ENCODE results near the gene PAN3. TPM values are rescaled to one million over a fixed set of nuclear protein-coding genes. Genes with fewer than 3 reads are reported as not detected.

Gene PAN3
- total and polyA plus RNA-seq, 2 of the 8 experiments (the other 6 are each of a cell fraction or from before 2014, with no cell fraction given), result 12.7 to 39.3 TPM

DNA sequence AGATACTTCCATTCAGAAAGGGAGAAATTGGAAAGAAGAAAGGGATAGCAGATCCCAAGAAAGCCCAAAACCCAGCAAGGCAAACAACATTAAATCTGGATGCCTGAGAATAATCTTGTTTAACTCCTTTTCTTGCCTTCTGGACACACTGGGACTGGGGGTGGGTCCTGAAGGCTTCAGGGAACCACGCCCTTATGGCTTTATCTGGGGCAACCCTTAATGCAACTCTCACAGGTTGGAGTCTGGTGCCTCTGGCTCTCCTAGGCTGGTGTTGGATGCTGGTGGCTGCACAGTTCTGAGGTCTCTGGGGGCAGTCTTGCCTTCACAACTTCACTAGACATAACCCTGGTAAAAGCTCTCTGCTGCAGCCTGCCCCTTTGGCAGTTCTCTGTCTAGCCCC is 27.9 kb downstream of the PAN3 start:
- 91% methylated on average over 1 of the region's 1 CpG; no CpG with 5 or more reads in 1 of the 2 experiments for WGBS, 2 experiments (ENCODE audit: extremely low coverage in 1 of 2, insufficient coverage in 1 of 2, insufficient read length in 1 of 2, insufficient replicate concordance in 2 of 2, low coverage in 1 of 2, low lambda C conversion rate in 2 of 2, missing lambda C conversion rate in 1 of 2)
- peaks cover 0 to 11% (median 8%) of the 10 kb centered on the region in 4 experiments; a peak in 5 of 7 replicates for H3K4me1 ChIP-seq (replicated peaks in 1 of 4; ENCODE audit: control insufficient read depth in 3 of 4, insufficient read depth in 4 of 4, low read length in 3 of 4)
- POLR2A ChIA-PET (ENCODE audit: partially characterized antibody), result no interaction called here
- no peak for TF ChIP-seq KDM1A (IDR thresholded peaks at IDR 0.05; ENCODE audit: borderline replicate concordance, low read length)
- TF ChIP-seq CREB1 (IDR thresholded peaks at IDR 0.05), result no peak
- TF ChIP-seq, protein P1, sequence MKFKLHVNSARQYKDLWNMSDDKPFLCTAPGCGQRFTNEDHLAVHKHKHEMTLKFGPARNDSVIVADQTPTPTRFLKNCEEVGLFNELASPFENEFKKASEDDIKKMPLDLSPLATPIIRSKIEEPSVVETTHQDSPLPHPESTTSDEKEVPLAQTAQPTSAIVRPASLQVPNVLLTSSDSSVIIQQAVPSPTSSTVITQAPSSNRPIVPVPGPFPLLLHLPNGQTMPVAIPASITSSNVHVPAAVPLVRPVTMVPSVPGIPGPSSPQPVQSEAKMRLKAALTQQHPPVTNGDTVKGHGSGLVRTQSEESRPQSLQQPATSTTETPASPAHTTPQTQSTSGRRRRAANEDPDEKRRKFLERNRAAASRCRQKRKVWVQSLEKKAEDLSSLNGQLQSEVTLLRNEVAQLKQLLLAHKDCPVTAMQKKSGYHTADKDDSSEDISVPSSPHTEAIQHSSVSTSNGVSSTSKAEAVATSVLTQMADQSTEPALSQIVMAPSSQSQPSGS (IDR thresholded peaks at IDR 0.05; ENCODE audit: low read length), result no peak
- TF ChIP-seq SUZ12 (IDR thresholded peaks at IDR 0.05; ENCODE audit: low read length), result no peak
- no peak for TF ChIP-seq HDAC2 (IDR thresholded peaks at IDR 0.05; ENCODE audit: borderline replicate concordance in 1 of 2, low read depth in 2 of 2, low read length in 2 of 2)
- no peak for TF ChIP-seq GABPA (IDR thresholded peaks at IDR 0.05; ENCODE audit: borderline replicate concordance, insufficient read depth, low read length)
- TF ChIP-seq CHD1 (IDR thresholded peaks at IDR 0.05; ENCODE audit: low read depth, low read length), result no peak
- no peak for TF ChIP-seq YY1 (IDR thresholded peaks at IDR 0.05; ENCODE audit: low read depth, low read length)
- no peak for TF ChIP-seq TAF7 (optimal IDR thresholded peaks at IDR 0.05; ENCODE audit: borderline replicate concordance, low read depth, low read length)
- TF ChIP-seq SIRT6 (IDR thresholded peaks at IDR 0.05; ENCODE audit: low read length), result no peak
- TF ChIP-seq CHD2 (IDR thresholded peaks at IDR 0.05; ENCODE audit: low read length), result no peak
- no peak for TF ChIP-seq KDM4A (IDR thresholded peaks at IDR 0.05; ENCODE audit: low read depth, low read length, severe bottlenecking)
- no peak for TF ChIP-seq CBX5 (IDR thresholded peaks at IDR 0.05; ENCODE audit: low read depth, low read length)
- DNase-seq (ENCODE audit: low read depth in 1 of 2, low spot score in 2 of 2), result no peak
- no peaks in the 10 kb centered on the region for H3K36me3 ChIP-seq (ENCODE audit: control insufficient read depth in 2 of 4, insufficient read depth in 4 of 4, low read length in 3 of 4)
- no peak overlapping the region for H2BK5ac ChIP-seq (ENCODE audit: low read depth, low read length)
- H4K91ac ChIP-seq (replicated peaks; ENCODE audit: insufficient read length, low read length), result no peak overlapping the region
- no peak overlapping the region for H4K8ac ChIP-seq (ENCODE audit: extremely low read depth, insufficient read depth, low read length)
- H2BK15ac ChIP-seq (ENCODE audit: low read length), result no peak overlapping the region
- H4K5ac ChIP-seq (ENCODE audit: insufficient read length, low read depth, low read length), result no peak overlapping the region
- H3K79me1 ChIP-seq (ENCODE audit: low read depth, low read length), result peaks cover 3% of the 10 kb centered on the region
- H3K23me2 ChIP-seq (ENCODE audit: low read depth, low read length), result no peaks in the 10 kb centered on the region
- H2BK12ac ChIP-seq (ENCODE audit: low read depth, low read length), result no peak overlapping the region
- no peak overlapping the region for H3K56ac ChIP-seq (replicated peaks; ENCODE audit: insufficient read length, low read depth, low read length)
- H3K9ac ChIP-seq (replicated peaks in 1 of 4; ENCODE audit: extremely low read depth in 1 of 4, low read depth in 3 of 4, low read length in 3 of 4), result no peak overlapping the region
- no peak overlapping the region for H3K4me2 ChIP-seq (ENCODE audit: insufficient read depth in 1 of 2, low read depth in 2 of 2, low read length in 2 of 2)
- no peak overlapping the region for H2BK120ac ChIP-seq (replicated peaks; ENCODE audit: low read depth, low read length)
- H3K23ac ChIP-seq (ENCODE audit: insufficient read length), result no peak overlapping the region
- H2AK5ac ChIP-seq (ENCODE audit: low read depth, low read length), result no peak overlapping the region
- H3K4me3 ChIP-seq (ENCODE audit: extremely low read depth in 1 of 4, insufficient read depth in 2 of 4, low read depth in 3 of 4, low read length in 4 of 4), result no peak overlapping the region
- H3K4ac ChIP-seq (replicated peaks; ENCODE audit: insufficient read length, low read depth, low read length), result no peak overlapping the region
- H3K14ac ChIP-seq (ENCODE audit: insufficient read length), result no peak overlapping the region
- no peak overlapping the region for H3K27ac ChIP-seq (ENCODE audit: low read depth, low read length)
- no peak overlapping the region for H2AFZ ChIP-seq (ENCODE audit: low read length)
- no peaks in the 10 kb centered on the region for H3K27me3 ChIP-seq (replicated peaks in 1 of 4; ENCODE audit: control insufficient read depth in 3 of 4, extremely low read depth in 1 of 4, insufficient read depth in 3 of 4, low read length in 3 of 4)
- H3K9me3 ChIP-seq (ENCODE audit: insufficient read depth in 2 of 2, low read depth in 1 of 2, low read length in 1 of 2), result no peaks in the 10 kb centered on the region
- no peak for FAIRE-seq
- H4K20me1 ChIP-seq (replicated peaks in 1 of 2; ENCODE audit: control insufficient read depth in 1 of 2, insufficient read depth in 2 of 2, low read length in 2 of 2), result peaks cover 0 to 6% of the 10 kb centered on the region in 2 experiments
- no peak overlapping the region for H2BK20ac ChIP-seq (ENCODE audit: low read length)
- no peak overlapping the region; the same call in 1 of the 2 replicates for H3K18ac ChIP-seq (ENCODE audit: extremely low read depth, low read length)
- H3K79me2 ChIP-seq (ENCODE audit: control insufficient read depth in 1 of 2, insufficient read depth in 2 of 2, low read length in 2 of 2), result peaks cover 14 to 92% of the 10 kb centered on the region in 2 experiments
- CTCF ChIA-PET (ENCODE audit: partially characterized antibody), result interaction anchor here (1.4 kb wide), 1 partner anchor 9 kb away, joined by 3 read pairs; no protein-coding TSS in a partner anchor
